Cardiac fibroblast (primary cell): ENCODE measurements around the gene TENM4.

Source experiments
- DNase-seq, 2 donors: peaks; one replicate each; pipeline versions ENCODE4 v3.0.0 to v3.0.0-alpha.2; 2010; ENCODE audit warnings: low read depth in 2 of 2
- H3K4me3 ChIP-seq, 2 donors: replicated peaks in 1 of 2; 1 replicate in 1 of 2; 2 replicates in 1 of 2; pipeline ENCODE4 v1.5.1; 2011; ENCODE audit warnings: low read depth in 2 of 2, low read length in 2 of 2, mild to moderate bottlenecking in 2 of 2, moderate library complexity in 1 of 2
- TF ChIP-seq, protein P1 (sequence below): IDR thresholded peaks from one replicate; pipeline ENCODE4 v1.5.1; 2011; ENCODE audit warnings: low read depth, mild to moderate bottlenecking, low read length, inconsistent platforms

Gene TENM4

DNA sequence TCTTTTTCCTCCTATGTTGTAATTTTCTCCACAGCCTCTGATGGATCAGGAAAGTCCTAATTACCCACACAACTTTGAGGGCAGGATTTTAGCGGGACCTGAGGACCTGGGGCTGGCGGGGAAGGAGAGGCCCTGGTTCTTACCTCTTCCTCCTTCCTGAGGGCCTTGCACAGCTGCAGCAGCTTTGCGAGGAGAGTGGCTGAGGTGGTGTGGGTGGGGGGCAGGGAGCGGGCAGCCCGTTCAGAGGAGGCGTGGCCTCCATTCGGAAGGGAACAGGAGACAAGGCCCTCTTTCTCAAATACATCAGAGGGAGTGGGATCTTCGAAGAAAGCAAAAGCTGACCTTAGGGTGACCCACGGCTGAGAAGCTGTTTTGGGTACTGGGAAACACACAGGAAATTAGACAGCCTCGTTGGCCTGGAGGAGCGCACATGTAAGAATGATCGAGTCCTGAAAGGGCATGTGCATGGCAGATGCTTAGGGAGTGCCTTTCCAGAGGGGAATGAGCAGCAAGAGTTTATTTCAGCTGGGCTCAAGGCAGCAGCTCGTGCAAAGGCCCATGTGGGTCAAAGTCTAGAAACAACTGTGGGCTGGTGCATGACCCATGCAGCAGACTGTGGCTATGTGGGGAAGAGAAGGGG lies 789.6 kb downstream of the TENM4 start:
- TF ChIP-seq, protein P1, sequence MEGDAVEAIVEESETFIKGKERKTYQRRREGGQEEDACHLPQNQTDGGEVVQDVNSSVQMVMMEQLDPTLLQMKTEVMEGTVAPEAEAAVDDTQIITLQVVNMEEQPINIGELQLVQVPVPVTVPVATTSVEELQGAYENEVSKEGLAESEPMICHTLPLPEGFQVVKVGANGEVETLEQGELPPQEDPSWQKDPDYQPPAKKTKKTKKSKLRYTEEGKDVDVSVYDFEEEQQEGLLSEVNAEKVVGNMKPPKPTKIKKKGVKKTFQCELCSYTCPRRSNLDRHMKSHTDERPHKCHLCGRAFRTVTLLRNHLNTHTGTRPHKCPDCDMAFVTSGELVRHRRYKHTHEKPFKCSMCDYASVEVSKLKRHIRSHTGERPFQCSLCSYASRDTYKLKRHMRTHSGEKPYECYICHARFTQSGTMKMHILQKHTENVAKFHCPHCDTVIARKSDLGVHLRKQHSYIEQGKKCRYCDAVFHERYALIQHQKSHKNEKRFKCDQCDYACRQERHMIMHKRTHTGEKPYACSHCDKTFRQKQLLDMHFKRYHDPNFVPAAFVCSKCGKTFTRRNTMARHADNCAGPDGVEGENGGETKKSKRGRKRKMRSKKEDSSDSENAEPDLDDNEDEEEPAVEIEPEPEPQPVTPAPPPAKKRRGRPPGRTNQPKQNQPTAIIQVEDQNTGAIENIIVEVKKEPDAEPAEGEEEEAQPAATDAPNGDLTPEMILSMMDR: no peak
- DNase-seq: no peak

DNA sequence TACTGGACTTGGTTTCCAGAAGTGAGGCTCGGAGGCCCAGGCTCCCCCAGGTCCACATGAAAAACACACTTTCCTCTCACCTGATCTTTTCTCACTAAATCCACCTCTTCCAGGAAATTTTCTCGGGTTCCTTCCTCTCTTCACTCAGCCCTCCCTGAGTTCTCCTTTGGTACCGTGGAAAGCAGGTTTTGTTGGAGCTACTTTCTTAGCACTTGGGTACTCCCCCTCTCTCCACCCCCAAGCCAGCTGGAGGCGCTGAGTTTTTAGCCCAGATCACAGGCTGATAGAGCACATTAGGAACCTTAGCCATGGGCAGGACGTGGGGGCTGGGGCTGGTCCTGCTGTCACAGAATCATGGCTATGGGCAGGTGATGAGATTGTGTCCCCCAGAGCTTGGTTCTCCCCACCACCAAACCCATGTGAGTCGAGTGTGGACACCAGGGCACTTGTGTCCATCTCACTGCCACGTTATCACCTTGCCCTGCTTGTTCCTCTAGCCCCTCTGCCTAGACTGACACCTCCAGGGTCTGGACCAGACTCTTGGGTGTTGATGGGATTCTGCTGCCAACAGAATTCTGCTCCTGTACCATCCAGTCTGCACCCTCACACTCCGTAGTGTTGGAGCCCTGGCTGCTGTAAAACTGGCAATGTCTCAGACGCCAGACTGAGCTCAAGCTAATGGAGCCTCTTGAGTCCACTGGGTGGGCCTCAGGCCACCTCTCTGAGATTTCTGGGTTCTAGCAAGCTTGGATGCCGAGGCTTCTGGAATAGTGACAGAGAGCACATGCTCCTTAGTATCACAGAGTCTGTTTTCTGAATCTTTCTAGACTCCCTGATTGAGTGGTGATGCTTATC lies 791.2 kb downstream of the TENM4 start:
- TF ChIP-seq, protein P1: no peak
- no peak for DNase-seq
- no peak overlapping the region for H3K4me3 ChIP-seq

More for the DNA sequence above, 789.6 kb downstream of the TENM4 start:
- no peak overlapping the region for H3K4me3 ChIP-seq

DNA sequence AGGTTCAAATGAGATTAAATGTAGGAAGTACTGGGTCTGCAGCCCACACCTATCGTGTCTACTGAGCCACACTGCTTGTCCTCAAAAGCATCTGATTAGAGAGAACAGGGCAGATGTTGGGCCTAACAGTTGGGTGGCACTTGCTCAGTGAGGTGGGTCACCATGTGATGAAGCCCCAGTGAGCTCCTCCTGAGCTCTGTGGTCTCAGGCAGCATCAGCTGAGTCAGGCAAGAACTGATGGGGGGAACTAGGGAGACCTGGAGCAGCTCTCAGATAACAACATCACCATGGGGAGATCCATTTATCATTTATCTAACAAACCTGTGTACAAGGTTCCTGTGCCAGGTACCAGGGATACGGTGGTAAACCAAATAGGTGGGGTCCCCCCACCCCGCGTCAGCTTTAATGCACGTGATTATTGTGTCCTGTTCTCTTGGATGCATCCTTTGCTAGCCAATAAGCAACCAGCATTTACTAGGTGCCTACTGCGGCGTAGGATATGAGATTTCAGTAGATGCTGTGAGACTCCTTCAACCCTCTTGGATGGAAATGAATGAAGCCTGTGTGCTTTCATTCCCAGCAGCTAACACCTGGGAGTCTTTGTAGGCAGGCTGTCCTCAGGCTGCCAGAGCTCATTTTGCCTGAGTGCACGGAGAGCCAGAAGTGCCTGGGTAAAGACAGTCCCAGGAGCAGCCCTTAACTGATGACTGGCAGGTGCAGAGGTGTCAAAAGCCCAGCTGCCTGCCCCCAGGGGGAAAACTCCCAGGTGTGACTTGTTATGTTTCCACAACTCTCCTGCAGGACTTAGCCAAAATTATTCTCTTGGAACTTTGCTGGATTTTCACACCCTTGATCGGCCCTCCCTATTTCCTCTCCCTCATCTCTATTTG lies 792.6 kb downstream of the TENM4 start:
- TF ChIP-seq, protein P1: no peak
- H3K4me3 ChIP-seq: no peak overlapping the region
- DNase-seq: no peak

DNA sequence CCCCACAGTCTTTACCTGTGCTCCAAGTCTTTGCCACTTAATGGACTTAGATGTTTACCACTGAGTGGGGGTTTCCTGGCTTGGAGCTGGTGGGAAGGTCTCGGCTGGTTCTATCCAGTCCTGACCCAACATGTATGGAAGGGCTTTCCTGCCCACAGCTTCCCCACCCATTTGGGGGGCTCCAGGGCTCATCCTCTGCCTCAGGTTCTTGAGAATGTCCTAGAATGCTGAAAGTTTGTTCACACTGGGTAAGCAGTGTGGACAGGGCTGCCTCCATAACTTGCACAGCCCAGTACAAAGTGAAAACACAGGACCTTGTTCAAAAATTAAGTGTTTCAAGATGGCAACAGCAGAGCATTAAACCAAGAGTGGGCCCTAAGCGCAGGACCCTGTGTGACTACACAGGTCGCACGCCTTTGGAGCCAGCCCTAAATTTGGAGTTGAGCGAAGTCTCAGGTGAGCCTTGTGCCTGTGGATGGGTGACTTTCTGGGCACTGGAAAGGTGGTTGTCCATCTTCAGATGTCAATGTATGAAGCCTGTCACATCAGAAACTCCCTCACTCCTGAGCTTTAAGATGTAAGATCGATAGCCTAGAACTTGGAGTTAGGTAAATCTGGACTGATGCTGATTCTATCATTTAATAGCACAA lies 793.4 kb downstream of the TENM4 start:
- no peak overlapping the region for H3K4me3 ChIP-seq
- no peak for DNase-seq
- TF ChIP-seq, protein P1: no peak

DNA sequence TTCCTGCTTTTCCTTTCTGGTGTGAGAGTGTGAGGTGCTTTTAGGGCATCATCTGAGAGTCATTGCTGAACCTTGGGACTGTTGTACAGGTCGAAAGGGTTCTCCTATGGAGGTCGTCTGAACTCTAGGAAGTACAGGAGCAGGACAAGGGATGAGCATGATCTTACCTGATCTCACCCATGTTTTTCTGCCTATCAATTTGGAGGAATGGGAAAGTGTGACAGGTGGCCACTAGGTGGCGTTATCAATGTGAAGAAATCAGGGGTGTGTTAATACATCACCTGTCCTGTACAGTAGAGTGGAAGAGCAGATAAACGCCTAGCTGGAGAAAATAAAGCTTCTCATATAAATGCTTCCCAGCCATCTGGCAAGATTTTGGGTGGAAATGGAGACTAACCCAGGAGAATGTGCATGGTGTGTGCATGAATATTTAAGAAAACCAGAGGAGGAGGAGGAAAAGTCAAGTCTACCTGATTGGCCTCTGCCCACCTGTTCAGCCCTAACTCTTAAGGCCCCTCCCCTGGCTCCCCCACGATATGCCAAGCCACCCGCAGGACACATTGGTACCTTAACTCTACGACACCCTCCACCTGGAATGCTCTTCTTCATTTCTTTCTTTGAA lies 794.2 kb downstream of the TENM4 start:
- H3K4me3 ChIP-seq: no peak overlapping the region
- TF ChIP-seq, protein P1: peak; percentile 65
- DNase-seq: peak; percentile 49 to 56
